ENCODE measurements around the gene SGO2. TPM values are rescaled to one million over a fixed set of nuclear protein-coding genes. Genes with fewer than 3 reads are reported as not detected.

SGO2 gene
- total RNA-seq, 1 donor from 2014 or later: 19.9 TPM

DNA sequence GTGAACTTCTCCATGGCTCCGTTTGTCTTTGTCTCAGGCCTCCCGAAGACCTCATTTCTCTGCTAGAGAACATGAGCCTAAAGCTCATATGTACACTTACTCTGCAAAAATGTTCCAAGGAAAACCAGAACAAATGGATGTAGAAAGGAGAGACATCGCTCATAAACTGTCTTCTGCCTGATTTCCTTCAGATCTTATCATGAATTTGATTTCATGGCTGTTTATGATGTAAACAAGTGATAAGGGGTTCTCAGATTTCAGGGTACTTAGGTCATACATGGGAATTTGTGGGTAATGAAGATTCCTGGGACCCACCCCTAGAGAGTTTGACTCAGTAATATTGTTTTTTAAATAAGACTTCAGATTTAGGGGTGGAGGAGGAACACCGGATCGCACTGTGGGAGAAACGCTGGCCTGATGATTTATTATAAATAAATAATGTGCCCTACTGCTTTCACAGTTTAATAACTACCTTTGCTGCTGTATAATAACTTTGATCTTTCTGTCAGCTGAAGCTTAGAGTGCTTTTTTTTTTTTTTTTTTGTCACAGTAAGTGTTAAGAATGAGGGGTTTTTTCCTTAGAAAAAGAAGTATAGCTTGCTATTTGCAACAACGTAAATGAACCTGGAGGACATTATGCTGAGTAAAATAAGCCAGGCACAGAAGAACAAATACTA, 74.7 kb downstream of the SGO2 start:
- peaks cover 3% of the 10 kb centered on the region for H3K27me3 Mint-ChIP-seq
- H3K36me3 Mint-ChIP-seq: no peaks in the 10 kb centered on the region
- H3K9me3 Mint-ChIP-seq: peaks cover 4% of the 10 kb centered on the region
- H3K4me3 Mint-ChIP-seq: no peak overlapping the region
- TF ChIP-seq, protein P1, sequence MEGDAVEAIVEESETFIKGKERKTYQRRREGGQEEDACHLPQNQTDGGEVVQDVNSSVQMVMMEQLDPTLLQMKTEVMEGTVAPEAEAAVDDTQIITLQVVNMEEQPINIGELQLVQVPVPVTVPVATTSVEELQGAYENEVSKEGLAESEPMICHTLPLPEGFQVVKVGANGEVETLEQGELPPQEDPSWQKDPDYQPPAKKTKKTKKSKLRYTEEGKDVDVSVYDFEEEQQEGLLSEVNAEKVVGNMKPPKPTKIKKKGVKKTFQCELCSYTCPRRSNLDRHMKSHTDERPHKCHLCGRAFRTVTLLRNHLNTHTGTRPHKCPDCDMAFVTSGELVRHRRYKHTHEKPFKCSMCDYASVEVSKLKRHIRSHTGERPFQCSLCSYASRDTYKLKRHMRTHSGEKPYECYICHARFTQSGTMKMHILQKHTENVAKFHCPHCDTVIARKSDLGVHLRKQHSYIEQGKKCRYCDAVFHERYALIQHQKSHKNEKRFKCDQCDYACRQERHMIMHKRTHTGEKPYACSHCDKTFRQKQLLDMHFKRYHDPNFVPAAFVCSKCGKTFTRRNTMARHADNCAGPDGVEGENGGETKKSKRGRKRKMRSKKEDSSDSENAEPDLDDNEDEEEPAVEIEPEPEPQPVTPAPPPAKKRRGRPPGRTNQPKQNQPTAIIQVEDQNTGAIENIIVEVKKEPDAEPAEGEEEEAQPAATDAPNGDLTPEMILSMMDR (conservative IDR thresholded peaks at IDR 0.05): no peak
- DNase-seq (ENCODE audit: extremely low spot score, unreplicated experiment): no peak
- peak overlapping the region; percentile 11 for H3K27ac Mint-ChIP-seq
- peaks cover 17% of the 10 kb centered on the region for H3K4me1 Mint-ChIP-seq (ENCODE audit: unreplicated experiment)

DNA sequence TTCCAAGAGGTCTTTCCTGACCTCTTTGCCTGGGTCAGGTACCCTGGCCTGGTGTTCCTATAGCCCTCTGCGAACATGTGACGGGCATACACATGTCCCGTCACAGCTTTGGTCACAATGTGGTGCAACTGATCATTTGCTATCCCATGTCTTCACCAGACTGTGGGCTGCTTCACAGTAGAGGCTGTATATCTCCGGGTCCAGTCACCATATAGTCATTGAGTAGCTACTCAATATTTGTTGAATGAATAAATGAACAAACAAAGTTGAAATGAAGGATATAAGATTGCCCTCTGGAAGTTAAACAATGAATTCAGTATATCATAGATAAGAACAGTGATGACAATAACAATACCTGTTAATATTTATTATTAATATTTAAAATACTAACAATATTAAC, 76.6 kb downstream of the SGO2 start:
- Mint-ChIP-seq H3K36me3 (no peaks in the 10 kb centered on the region), H3K4me3 (no peak overlapping the region), H3K27ac (no peak overlapping the region), H3K9me3 (no peaks in the 10 kb centered on the region), H3K4me1 (ENCODE audit: unreplicated experiment) (peaks cover 17% of the 10 kb centered on the region), H3K27me3 (no peaks in the 10 kb centered on the region)
- TF ChIP-seq, protein P1 (conservative IDR thresholded peaks at IDR 0.05): no peak
- DNase-seq (ENCODE audit: extremely low spot score, unreplicated experiment): no peak

DNA sequence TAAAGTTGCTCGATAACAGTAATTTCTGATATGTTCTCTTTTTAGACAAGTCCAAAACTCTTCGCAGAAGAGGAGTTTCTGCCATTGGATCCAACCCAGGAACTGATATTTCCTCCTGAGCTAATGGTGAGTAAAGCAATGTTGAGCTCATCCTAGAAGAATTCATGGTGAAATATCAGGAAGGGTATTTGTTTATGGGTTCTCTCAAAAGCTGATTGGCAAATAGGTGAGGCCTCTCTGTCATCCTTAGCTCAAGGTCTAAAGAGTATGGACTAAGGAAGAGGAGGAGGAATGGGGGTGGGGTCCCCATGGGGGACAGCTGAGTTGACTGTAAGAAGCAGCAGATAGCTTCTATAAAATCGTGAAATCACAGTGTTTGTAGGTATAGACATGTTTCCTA, 78.0 kb downstream of the SGO2 start:
- peaks cover 4% of the 10 kb centered on the region for H3K9me3 Mint-ChIP-seq
- TF ChIP-seq, protein P1 (conservative IDR thresholded peaks at IDR 0.05): no peak
- no peaks in the 10 kb centered on the region for H3K36me3 Mint-ChIP-seq
- DNase-seq (ENCODE audit: extremely low spot score, unreplicated experiment): no peak
- H3K27ac Mint-ChIP-seq: peak overlapping the region; percentile 54
- no peak overlapping the region for H3K4me3 Mint-ChIP-seq
- H3K4me1 Mint-ChIP-seq (ENCODE audit: unreplicated experiment): peaks cover 17% of the 10 kb centered on the region
- H3K27me3 Mint-ChIP-seq: no peaks in the 10 kb centered on the region

DNA sequence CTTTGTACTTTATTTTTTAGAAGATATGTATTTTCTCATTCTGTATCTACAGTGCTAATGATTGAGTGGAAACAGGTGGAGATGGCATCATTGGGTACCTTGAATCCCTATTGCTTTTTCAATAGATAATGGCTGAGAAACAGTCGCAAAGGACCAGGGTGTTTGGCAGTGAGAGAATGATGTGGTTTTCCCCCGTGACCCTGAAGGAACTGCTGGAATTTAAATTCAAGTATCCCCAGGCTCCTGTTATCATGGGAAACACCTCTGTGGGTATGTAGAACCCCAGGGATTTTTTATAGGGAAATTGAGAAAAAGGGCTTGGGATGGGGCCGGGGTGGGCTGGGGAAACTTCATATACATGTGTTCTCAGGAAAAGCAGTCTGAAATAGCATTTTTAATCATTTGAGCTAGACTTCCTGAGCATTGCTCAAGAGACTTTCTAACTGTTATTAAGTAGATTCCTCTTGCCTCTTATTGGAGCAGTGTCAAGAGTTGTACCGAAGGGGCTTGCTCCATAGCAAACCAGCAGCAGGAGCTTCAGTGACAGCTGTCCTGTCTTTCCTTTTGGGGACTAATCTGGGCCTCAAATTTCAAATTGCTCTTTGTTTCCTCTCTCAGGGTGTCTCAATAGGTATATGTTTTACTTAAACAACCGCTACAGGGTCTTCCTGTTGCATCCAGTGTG, 78.7 kb downstream of the SGO2 start:
- Mint-ChIP-seq H3K36me3 (no peaks in the 10 kb centered on the region), H3K27me3 (no peaks in the 10 kb centered on the region), H3K27ac (peak overlapping the region; percentile 54), H3K9me3 (peaks cover 4% of the 10 kb centered on the region), H3K4me3 (no peak overlapping the region), H3K4me1 (ENCODE audit: unreplicated experiment) (peaks cover 17% of the 10 kb centered on the region)
- TF ChIP-seq, protein P1 (conservative IDR thresholded peaks at IDR 0.05): no peak
- no peak for DNase-seq (ENCODE audit: extremely low spot score, unreplicated experiment)

DNA sequence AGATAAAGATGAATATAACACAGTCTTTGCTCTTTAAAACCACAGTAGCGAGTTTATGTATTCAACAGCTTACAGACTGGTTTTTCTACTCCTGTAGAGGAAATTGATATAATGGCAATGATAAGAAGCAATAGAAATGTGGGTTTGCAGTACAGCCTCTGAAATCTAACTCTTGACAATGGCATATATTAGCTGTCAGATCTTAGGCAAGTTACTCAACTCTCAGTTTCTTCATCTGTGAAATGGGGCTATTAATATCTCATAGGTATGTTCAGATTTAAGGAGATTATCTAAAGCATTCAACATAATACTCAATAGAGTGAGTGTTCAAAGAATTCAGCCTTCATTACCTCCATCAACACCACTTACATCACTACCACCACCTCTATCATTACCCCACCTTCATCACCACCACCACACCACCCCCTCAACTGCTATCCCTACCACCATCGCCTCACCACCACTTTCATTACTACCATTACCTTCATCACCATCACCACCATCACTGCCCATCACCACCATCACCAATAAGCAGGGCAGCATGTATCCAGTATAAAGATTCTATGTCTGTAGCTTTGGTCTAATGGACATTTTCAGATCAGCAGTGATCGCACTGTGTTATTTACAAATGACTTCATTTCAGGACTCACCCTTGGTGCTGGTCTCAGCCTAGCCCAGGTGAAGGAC, 82.5 kb downstream of the SGO2 start:
- peak overlapping the region; percentile 24 for H3K4me3 Mint-ChIP-seq
- H3K4me1 Mint-ChIP-seq (ENCODE audit: unreplicated experiment): no peaks in the 10 kb centered on the region
- DNase-seq (ENCODE audit: extremely low spot score, unreplicated experiment): no peak
- H3K36me3 Mint-ChIP-seq: no peaks in the 10 kb centered on the region
- TF ChIP-seq, protein P1 (conservative IDR thresholded peaks at IDR 0.05): no peak
- H3K27ac Mint-ChIP-seq: peak overlapping the region; percentile 88
- H3K9me3 Mint-ChIP-seq: peaks cover 4% of the 10 kb centered on the region
- H3K27me3 Mint-ChIP-seq: no peaks in the 10 kb centered on the region
